ENCODE results near the gene SLC16A6.
"Not testable (repeated sequence)": the region's sequence is repeated elsewhere in the genome, so short reads cannot be mapped to it uniquely, and the experiment has no call there.

DNA sequence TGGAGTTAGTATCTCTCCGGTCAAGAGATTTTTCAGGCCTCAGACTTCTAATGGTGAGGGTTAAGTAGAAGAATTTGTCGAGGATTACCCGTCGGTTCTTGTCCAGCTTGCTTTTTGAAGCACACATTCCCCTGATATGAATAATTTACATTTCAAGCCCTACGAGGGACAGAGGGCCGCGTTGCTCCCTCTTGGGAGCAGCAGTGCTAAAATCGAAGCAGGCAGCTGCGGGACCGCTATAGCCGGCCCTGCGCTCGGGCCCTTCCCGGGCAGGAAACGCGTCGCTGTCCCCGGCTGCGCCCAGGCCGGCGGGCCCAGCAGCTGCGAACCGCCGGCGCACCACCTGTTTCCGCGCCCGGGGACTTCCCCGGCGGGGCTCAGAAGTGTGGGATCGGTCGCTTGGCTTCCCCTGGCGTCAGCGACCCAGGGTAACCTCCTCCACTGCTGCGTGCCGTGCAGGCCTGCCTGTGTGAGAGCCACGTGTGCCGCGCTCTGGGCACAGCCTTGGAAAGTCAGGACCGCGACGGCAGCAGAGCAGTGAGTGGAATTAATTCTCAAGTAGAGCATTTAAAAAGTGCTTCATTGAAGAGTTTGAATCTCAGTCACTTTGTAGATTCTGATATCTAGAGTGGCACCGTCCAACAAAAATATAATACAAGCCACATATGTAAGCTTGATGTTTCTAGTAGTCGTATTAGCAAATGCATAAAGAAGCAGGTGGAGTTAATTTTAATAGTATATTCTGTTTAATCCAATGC, 31.9 kb downstream of the SLC16A6 start:
- TF ChIP-seq ZFX (IDR thresholded peaks at IDR 0.05) = not testable (repeated sequence)
- TF ChIP-seq, protein P1, sequence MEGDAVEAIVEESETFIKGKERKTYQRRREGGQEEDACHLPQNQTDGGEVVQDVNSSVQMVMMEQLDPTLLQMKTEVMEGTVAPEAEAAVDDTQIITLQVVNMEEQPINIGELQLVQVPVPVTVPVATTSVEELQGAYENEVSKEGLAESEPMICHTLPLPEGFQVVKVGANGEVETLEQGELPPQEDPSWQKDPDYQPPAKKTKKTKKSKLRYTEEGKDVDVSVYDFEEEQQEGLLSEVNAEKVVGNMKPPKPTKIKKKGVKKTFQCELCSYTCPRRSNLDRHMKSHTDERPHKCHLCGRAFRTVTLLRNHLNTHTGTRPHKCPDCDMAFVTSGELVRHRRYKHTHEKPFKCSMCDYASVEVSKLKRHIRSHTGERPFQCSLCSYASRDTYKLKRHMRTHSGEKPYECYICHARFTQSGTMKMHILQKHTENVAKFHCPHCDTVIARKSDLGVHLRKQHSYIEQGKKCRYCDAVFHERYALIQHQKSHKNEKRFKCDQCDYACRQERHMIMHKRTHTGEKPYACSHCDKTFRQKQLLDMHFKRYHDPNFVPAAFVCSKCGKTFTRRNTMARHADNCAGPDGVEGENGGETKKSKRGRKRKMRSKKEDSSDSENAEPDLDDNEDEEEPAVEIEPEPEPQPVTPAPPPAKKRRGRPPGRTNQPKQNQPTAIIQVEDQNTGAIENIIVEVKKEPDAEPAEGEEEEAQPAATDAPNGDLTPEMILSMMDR (conservative IDR thresholded peaks at IDR 0.05) = not testable (repeated sequence)

Measured in C4-2B (cell line).